Measurements from ENCODE around the gene GUCA2A.
A peak's percentile ranks its signal among the peaks of the same experiment; 100 is the strongest.

Gene GUCA2A

GRCh38 chr1:42152907-42153600 is 11.5 kb downstream of the GUCA2A start, which contains the start of gene GUCA2B:
TSS of gene GUCA2B (plus strand) at chr1:42153410. CDS start at chr1:42153451, 41 bp downstream.
- no peak for DNase-seq

- no peak for DNase-seq
Measured at GRCh38 chr1:42152119-42152518, 12.4 kb downstream of the GUCA2A start.

- no peak for DNase-seq
Measured at GRCh38 chr1:42150651-42151050, 13.9 kb downstream of the GUCA2A start.

GRCh38 chr1:42148166-42148565 is 16.4 kb downstream of the GUCA2A start:
- DNase-seq: no peak

- peak; percentile 55 for DNase-seq
Measured at GRCh38 chr1:42146626-42147320, 17.8 kb downstream of the GUCA2A start.

GRCh38 chr1:42145764-42146625 is 18.6 kb downstream of the GUCA2A start:
- no peak for DNase-seq

GRCh38 chr1:42145389-42145716 is 19.2 kb downstream of the GUCA2A start:
- no peak for DNase-seq

GRCh38 chr1:42144711-42145388 is 19.7 kb downstream of the GUCA2A start:
- no peak for DNase-seq

GRCh38 chr1:42143896-42144710 is 20.4 kb downstream of the GUCA2A start:
- DNase-seq: no peak

- no peak for DNase-seq
Measured at GRCh38 chr1:42142894-42143675, 21.5 kb downstream of the GUCA2A start.

- DNase-seq: no peak
Measured at GRCh38 chr1:42141978-42142377, 22.6 kb downstream of the GUCA2A start.

- no peak for DNase-seq
Measured at GRCh38 chr1:42140191-42140590, 24.4 kb downstream of the GUCA2A start.

- no peak for DNase-seq
Measured at GRCh38 chr1:42139444-42139843, 25.1 kb downstream of the GUCA2A start.

GRCh38 chr1:42138586-42138985 is 26.0 kb downstream of the GUCA2A start:
- no peak for DNase-seq

- DNase-seq: no peak
Measured at GRCh38 chr1:42137766-42138165, 26.8 kb downstream of the GUCA2A start.

GRCh38 chr1:42136466-42136865 is 28.1 kb downstream of the GUCA2A start:
- DNase-seq: no peak

GRCh38 chr1:42135426-42135825 is 29.1 kb downstream of the GUCA2A start:
- DNase-seq: no peak

- no peak for DNase-seq
Measured at GRCh38 chr1:42133809-42134526, 30.6 kb downstream of the GUCA2A start.

- DNase-seq: no peak
Measured at GRCh38 chr1:42133390-42133789, 31.2 kb downstream of the GUCA2A start.

- no peak for DNase-seq
Measured at GRCh38 chr1:42130061-42130660, 34.4 kb downstream of the GUCA2A start.

All from effector CD8-positive, alpha-beta T cell (primary cell).